GM21447 (cell line): ENCODE data around the gene EXOC5.

Experiments
- ATAC-seq: cut with Tn5 transposase; IDR thresholded peaks from one replicate; pipeline ENCODE4 v1.9.1; 2021; ENCODE audit not compliant: unreplicated experiment

EXOC5 gene

GRCh38 chr14:57168138-57168679 lies 100.5 kb downstream of the EXOC5 start:
- no peak for ATAC-seq

DNA sequence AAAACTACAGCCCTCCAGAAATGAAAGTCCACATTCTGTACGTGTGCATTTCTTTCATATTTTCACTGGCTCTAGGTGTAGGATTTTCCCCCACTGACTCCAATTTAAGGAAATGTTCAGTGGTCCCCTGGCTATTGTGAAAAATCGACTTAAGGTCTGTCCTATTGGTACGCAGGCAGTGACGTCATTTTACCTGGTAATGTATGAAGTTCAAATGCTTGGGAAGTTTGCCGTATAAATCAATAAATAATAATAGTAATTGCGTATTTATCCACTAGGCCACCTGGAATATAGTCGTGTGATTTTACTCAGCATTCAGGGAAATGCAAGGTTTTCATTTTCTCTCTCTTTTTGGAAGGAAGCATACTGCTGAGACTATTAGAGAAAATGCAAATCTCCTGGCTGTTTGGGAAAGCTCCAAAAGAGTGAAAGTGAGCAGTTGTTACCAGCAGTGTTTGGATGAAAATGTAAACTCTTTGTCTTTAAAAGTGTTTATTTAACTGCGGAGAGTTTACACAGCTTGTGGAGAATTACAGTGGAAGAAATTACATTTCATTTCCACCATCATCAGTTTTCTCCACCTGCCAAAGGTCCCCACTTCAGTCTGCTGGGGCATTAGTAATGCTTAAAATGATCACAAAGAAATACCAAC lies 107.0 kb downstream of the EXOC5 start:
- ATAC-seq: no peak

- no peak for ATAC-seq
Measured at GRCh38 chr14:57160333-57160732, 108.4 kb downstream of the EXOC5 start.

DNA sequence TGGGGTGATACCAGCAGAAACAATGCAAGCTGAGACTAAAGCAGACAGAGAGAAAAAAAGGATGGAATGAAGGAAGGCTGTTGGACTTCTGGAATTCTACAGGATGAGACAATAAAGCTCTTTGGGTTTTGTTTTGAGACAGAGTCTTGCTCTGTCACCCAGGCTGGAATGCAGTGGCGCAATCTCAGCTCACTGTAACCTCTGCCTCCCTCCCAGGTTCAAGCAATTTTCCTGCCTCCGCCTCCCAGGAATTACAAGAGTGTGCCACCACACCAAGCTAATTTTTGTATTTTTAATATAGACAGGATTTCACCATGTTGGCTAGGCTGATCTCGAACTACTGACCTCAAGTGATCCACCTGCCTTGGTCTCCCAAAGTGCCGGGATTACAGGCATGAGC lies 115.4 kb downstream of the EXOC5 start:
- ATAC-seq: no peak
